PFSK-1 (cell line): Measurements from ENCODE around the gene SESN3. TPM values are rescaled to one million over a fixed set of nuclear protein-coding genes. Genes with fewer than 3 reads are reported as not detected.

Experiments
- FOXP2 ChIP-seq: optimal IDR thresholded peaks from 2 replicates; pipeline ENCODE3; 2011; ENCODE audit warnings: borderline replicate concordance, control low read depth, inconsistent platforms; ENCODE audit not compliant: insufficient read depth; ENCODE audit errors: extremely low read length, extremely low read depth
- POLR2AphosphoS5 ChIP-seq: IDR thresholded peaks from 2 replicates; pipeline ENCODE4 v1.6.1; 2012; ENCODE audit warnings: low read depth, mild to moderate bottlenecking, control low read depth, low read length, moderate library complexity
- REST ChIP-seq, 2 experiments: IDR thresholded peaks; 2 replicates each; pipeline versions ENCODE4 v1.6.1 to v1.8.0; 2011 to 2012; ENCODE audit warnings: low read depth in 2 of 2, low read length in 2 of 2, control low read depth in 1 of 2, inconsistent platforms in 1 of 2, mild to moderate bottlenecking in 1 of 2, moderate library complexity in 1 of 2; ENCODE audit not compliant: insufficient read depth in 1 of 2
- SIN3A ChIP-seq: IDR thresholded peaks from 2 replicates; pipeline ENCODE4 v1.6.1; 2012; ENCODE audit warnings: mild to moderate bottlenecking, low read length, moderate library complexity, borderline replicate concordance; ENCODE audit not compliant: insufficient read depth
- TAF1 ChIP-seq: IDR thresholded peaks from 2 replicates; pipeline ENCODE4 v1.6.1; 2012; ENCODE audit warnings: low read length, control low read depth, borderline replicate concordance; ENCODE audit not compliant: insufficient read depth
- polyA plus RNA-seq: library from polyadenylated mRNA; unstranded; fragments of >200 nt; gene quantifications from one replicate; pipeline ENCODE4 v1.2.1, GENCODE V29; 2012; ENCODE audit warnings: low read depth, missing spikeins; ENCODE audit not compliant: insufficient read length

SESN3 gene
- 1.3 TPM for polyA plus RNA-seq

GRCh38 chr11:95231127-95231880, at the start of gene SESN3:
Gene SESN3, minus strand, starts transcription at chr11:95231202. Its CDS starts 342 bp downstream, at chr11:95230860.
- TF ChIP-seq TAF1 (no peak), POLR2AphosphoS5 (peak; percentile 71), FOXP2 (peak; percentile 66), SIN3A (no peak), REST (IDR thresholded peaks at IDR 0.05; ENCODE audit: insufficient read depth in 1 of 2, low read depth in 2 of 2, low read length in 2 of 2) (no peak)

GRCh38 chr11:95279921-95280868, 49.2 kb upstream of the SESN3 start:
- TF ChIP-seq TAF1 (no peak), REST (IDR thresholded peaks at IDR 0.05; ENCODE audit: insufficient read depth in 1 of 2, low read depth in 2 of 2, low read length in 2 of 2) (no peak), SIN3A (no peak), FOXP2 (no peak), POLR2AphosphoS5 (no peak)

GRCh38 chr11:95277868-95278267, 46.9 kb upstream of the SESN3 start:
- TF ChIP-seq SIN3A, result no peak
- TF ChIP-seq FOXP2, result no peak
- TF ChIP-seq POLR2AphosphoS5, result no peak
- no peak for TF ChIP-seq REST (IDR thresholded peaks at IDR 0.05; ENCODE audit: insufficient read depth in 1 of 2, low read depth in 2 of 2, low read length in 2 of 2)
- no peak for TF ChIP-seq TAF1

- no peak for TF ChIP-seq TAF1
- TF ChIP-seq SIN3A, result no peak
- TF ChIP-seq REST (IDR thresholded peaks at IDR 0.05; ENCODE audit: insufficient read depth in 1 of 2, low read depth in 2 of 2, low read length in 2 of 2), result no peak
- no peak for TF ChIP-seq POLR2AphosphoS5
- no peak for TF ChIP-seq FOXP2
These were observed 45.1 kb upstream of the SESN3 start for GRCh38 chr11:95276139-95276538.
